Islet of Langerhans (tissue), 1 donor: ENCODE measurements around the gene APCDD1L.

Experiments
- FAIRE-seq: peaks from one replicate; lab custom pipeline; 2011; peaks lifted over from hg19 to GRCh38; lab: Jason Lieb, UNC

Gene APCDD1L

DNA sequence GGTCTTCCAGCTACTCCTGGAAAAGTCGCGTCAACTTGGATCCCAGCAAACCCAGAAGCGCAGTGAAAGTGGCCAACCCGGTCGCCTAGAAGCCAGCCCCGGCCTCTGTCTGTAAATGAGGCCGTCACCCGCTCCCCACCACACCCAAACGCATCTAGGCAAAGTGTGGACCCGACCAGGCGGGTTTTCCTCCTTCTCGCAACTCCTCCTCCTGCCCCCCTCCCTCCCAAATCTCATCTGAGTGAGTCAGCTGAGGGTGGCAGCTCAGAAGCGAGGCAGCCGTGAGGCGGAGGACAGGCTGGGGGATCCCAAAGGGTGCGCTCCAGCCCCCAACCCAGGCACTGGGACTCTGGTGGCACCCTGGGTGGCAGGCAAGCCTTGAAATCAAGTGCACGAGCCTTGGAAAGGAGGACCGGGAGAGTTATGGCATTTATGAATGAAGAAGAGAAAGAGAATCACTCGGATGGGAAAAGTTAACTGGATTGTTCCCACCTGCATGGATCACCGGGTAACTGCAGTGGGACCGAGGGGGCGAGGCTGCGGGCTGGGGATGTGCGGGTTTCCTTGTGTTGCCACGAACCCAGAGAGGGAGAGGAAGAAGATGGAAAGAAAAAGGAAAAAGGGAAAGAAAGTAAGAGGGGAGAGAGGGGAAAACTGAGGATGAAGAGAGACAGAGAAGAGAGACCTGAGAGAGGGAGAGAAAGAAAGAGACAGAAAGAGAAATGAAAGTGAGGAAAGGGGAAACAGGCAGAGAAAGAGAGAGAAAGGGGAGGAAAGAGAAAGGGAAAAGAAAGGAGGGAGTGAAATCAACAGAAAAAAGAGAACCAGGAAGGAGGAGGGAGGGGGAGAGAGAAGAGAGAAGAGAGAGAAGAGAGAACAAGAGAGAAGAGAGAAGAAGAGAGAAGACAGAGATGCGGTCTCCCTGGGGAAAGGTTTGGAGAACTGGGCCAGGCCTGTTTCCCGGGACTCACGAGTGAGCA lies at the start of gene APCDD1L:
TSS of gene APCDD1L (minus strand) at position 167 of the 980 bp plus-strand sequence. CDS start 692 bp downstream, outside the sequence.
- no peak for FAIRE-seq

DNA sequence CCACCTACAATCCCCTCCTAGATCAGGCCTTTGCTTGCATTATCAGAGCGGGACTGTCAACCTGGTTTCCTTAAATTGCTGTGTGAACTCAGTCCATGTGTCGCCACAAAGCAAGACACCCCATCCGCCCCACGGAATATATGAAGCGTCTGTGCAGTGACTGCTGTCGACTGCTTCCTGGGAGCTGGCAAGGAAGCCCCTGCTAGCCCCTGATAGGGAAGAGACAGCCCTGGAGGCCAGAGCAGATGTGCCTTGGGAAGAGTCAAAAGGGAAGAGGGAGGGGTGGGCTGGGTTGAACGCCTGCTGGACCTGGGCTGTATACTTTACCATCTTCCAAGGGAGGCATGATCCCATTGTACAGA lies 44.1 kb upstream of the APCDD1L start:
- no peak for FAIRE-seq

DNA sequence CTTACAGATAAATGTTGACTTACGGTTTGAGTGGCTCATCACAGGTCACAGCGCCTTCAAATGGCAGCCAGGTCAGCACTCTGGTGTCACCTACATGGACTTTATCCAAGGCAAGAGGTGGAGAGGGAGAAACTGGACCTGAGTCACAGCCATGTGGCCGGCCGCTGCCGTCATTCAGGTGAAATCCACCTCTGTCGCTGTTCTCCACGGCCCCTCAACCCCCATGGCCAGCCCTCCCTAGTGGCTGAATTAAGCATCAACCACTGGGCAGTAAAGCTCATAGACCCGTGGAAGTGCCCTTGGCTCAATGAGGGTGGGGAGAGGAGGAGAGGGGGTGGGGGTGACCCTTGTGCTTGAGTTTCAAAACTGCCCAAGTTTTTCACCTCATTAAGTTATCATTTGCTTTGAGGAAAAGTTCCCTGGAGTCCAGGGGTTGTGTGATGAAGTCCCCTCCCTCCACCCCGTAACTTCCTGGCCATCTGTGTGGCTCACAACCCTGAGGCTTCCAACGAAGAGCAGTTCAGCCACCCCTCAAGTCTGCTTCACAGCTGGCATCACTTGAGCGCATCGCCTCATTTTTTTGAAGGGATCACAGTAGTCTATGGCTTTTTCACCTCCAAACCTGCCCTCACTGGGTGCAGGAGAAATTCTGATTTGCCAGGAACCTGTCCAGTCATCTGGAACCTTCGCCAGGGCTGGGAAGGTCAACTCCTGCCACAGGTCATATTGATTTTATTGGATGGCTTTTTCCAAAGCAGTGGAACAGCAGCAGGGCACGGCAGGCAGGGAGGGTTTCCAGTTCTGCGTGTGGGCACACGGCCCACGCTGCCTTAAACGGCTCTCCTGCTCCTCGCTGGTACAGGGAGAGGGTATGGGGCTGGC lies 43.5 kb upstream of the APCDD1L start:
- FAIRE-seq = peak; percentile 85

DNA sequence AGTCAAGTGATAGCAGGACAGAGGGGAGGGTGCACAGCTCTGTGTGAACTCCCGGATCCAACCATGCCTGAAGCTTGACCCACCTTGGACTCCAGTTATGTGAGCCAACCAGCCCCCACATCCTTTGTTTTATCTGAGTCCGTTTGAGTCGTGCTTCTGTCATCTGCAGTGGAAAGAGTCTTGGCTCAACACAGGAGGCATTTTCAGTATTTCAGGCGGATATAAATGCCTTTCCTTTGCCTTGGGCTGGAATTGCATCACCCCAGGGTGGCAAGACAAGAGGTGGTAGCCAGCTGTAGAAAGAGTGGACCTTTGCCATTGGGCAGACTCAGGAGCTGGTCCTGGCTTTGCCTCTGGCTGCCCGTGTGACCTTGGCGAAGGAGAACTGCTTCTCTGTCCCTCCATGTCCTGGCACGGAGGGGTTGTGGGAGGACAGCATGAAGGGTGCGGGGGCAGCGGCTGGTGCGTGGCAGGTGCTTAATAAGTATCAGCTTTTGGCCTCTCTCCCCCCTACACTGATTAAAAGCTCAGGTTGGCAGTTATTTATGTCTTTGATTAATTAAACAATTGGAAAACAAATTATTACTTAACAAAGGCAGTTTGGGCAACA lies 42.6 kb upstream of the APCDD1L start:
- no peak for FAIRE-seq

DNA sequence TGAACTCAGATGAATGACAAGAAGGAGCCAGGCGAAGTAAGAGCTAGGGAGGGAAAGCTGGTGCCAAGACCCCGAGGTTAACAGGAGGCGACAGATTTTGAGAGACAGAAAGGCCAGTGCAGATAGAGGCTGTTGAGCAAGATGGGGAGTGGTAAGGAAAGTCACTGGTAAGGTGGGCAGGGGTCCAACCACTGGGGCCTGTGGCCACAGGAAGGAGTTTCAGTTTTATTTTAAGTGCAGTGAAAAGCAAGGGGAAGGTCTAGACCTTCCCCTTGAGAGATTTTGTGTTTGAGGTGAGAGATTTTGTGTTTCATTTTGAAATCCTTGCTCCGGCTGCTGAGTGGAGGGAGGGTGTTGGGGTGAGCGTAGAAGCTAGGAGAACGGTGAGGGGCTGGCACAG lies 41.8 kb upstream of the APCDD1L start:
- FAIRE-seq = no peak

DNA sequence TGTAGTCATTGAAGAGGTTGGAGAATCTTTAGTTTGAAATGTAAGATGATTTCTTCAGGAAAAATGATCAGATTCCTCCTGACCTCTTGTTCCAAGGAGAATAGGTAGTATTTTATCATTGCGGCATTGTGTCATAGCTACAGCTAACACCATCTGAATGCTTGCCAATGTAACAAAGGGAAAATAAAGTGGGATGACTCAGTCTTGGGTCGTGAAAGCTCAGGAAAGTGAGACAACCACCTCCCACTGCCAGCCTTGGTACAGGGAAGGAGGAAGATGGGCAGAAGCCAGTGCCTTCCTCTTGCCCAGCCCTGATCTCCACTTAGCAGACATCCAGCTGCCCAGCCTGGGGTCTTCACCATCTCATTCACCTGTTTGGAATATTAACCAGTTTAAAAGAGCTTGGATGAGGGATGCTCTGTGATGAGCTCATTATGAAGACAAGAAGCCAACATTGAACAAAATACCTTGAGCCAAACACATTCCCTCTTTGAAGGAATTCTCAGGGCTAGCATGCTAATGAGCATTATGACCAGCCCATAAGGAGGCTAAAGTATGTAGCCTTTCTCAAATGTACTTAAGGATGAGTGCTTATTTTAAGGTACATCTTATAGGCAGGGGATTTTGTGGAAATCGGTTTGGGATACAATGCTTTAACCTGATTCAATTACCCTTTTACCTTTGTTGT lies 40.0 kb upstream of the APCDD1L start:
- no peak for FAIRE-seq

DNA sequence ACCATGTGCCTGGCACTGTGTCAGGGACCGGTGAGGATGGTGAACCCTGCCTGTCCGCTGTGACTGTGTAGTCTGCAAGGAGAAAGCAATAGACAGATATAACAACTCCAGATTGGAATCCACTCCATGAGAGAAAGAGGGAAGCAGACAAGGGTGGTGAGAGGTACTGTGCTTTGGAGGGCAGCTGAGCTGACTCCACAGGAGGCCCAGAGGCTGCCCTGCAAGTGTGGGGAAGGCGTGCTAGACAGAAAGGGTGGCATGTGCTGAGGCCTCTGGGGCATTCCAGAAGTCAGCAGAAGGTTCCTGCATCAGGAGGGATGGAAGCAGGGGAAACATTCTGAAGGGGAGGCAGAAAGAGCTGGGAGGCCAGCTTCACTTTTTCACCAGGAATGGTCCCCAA lies 39.3 kb upstream of the APCDD1L start:
- FAIRE-seq = no peak

DNA sequence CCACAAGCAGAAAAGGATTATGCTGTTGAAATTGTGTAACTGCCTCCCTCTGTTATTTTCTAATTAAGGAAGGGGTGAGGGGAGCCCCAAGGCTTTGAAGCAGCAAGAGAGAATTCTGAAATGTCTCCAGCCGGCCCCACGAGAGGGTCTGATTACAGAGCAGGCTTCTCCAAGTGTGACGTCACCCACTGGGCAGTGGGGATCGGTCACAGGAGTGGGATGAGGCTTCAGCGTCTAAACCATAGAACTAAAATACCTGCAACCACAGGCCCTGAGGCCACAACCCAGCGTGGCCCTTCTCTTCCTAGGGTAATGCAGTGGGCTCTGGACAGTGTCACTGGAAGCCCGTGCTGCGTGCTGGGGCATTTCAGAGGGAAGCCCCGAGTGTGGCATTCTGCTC lies 38.6 kb upstream of the APCDD1L start:
- no peak for FAIRE-seq

DNA sequence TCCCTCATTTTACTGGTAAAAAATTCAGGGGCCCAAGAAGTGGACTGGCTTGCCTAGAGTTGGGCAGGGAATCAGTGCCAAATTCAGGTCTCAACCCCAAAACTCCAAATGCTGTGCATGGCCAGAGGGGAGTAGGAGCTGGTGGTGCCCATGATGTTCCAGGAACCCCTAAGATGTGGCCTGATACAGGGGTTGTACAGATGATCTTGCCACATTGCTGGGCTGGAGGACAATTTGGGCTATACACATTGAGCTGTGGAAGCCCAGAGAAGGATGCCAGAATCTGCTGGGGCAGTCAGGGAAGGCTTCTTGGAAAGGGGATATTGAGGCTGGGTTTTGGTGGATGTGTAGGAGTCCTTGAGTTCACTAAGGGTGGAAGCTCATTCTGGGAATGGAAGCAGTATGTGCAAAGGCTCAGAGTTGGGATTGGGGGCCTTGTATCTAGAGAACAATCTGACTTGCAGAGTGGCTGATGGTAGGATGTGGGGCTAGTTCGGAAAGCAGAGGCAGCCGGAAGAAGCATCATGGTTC lies 38.0 kb upstream of the APCDD1L start:
- no peak for FAIRE-seq

DNA sequence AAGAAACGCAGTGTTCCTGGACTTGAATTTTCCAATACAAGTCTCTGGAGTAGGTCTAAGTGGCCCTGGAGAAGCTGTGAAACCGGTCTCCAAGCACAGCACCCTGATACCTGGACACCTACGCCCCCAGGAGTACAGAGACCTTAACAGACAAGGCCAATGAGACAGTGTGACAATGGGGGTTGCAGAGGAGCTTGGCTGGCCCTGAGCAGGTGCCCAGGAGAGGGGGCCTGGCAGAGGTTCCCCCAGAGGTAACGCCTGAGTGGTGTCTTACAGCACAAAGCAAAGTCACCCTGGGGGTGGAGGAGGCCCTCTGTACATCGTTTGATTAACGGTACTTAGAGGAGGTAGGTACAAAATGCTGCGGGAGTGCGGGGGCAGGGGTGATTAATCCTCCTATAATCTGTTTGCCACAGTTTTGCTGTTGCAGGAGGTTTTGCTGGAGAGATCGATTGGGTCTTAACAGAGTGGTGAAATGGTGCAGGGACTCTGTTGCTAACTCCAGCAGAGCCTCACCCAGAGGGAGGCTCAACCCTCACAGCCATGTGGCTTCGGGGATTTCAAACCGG lies 37.3 kb upstream of the APCDD1L start:
- FAIRE-seq = no peak

DNA sequence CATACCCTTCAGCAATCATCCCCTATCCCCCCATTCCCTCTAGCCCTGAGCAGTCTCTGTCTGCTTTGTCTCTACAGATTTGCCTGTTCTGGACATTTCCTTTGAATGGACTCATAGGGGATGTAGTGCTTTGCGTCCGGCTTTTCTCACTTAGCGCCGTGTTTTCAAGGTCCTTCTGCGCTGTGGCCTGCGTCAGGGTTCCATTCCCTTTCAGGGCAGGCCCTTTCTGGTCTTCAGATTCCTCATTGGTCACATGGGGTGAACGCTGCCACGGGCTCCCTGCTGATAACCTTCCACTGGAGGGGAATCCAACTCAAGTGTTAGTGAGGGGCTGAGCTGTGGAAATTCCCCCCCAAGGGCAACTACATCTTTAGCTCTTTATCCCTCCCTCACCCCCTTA lies 36.4 kb upstream of the APCDD1L start:
- no peak for FAIRE-seq

DNA sequence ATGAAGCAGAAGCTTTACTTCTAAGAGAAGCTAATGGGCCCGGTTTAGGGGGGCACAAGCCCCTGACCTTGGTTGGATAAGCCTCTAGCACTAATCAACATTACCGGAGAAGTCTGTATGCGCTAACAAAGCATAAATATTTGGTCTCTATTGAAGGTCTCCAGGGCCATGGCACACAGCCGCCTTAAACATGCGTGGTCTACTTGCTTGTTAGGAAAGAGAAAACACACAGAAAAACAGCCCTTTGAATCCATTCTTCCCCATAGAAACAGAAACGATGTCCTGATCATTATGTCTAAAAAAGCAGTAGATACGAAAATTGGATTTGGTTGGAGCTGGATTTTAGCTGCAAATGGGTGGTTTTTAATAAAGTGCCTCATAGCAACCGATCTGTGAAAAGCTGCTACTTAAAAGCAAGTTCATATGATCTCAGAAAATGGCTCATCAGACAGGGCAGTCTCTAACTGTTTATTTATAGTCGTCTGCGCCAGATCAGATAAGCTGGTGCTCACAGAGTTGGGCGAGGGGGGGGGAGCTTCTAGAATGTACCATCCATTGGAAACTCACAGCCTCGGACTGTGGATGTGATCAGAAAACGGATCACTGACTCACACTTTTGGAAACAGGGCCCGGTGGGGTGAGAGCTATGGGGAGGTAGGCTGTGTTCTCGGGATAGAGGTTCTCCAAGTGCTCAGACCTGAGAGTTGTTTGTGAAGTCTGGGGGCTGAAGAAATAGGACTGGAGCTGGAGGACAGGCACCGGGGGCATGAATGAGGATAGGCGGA lies 35.3 kb upstream of the APCDD1L start:
- FAIRE-seq = peak; percentile 98

DNA sequence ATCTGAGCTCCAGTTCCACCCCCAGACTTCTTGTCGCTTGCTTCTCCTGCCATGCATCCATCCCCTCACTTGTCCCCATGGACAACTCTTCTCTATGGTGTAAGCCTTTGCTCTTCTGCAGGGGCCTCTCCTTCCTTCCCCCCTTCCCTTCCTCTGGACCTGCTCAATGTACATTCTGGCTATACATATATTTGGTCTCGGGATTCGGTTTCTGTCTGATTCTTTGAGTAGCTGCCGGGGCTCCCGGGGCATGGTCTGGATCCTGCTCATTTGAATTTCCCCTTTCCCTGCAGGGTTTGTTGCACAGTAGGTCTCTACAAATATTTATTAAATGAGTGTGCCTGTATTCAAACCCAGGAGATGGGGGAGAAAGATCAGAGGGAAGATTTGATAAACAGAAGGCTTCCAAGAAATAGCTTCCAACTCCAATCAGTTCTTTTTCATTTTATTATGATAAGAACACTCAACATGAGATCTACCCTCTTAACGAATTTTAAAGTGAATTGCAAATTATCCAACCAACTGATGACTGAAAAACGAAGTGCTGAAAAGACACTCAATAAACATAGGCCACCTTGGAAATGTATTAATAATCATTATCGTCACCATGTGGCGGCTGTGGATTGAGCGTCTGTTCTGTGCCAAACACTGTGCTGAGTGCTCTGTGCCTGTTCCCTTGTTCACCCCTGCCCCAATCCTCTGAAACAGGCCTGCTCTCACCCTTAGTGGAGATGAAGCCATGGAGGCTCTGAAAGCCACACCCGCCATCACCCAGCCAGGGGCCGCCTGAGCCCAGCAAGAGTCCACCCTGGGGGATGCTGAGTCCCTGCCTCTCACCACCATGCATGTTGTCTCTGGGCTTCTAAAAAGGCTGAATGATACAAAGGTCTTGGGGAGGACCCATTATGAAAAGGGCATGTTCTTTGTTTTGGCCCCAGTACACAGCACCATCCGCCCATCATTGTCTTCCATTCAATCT lies 34.3 kb upstream of the APCDD1L start:
- FAIRE-seq = no peak

DNA sequence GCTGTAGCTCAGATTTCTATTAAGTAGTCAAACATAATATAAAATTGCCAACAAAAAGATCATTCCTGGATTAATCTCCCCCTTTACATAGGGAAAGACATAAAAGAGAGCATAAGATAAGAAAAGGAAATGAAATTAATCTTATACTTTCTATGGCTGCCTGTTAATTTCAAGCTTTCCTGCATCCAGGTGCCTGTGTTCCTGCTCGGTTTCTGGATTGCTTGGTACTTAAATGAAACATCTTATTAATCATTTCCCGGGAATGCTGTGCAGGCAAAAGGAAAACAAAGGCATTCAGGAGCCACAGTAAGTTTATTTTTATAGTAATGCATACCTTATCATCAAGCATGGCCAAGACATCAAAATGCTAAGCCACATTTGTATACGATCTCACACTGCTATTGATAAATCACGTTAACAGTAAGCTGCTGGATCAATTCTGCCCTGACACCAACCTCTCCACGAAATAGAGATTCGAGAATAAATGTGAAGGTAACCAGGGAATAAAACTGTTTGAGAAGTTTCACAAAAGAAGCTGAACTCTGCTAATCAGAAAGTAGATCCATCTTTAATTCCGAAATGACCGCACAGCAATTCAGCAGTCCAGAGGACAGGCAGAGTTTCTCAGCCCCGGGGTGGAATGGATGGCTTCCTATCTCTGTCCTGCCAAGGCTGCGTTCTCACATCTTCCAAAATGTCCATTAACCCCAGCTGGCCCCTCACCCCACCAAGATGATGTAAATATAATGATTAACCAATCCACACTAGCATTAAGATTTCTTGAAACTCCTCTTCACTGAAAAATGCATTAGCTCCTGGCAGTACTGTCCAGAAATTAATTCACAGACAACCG lies 32.6 kb upstream of the APCDD1L start:
- FAIRE-seq = no peak

DNA sequence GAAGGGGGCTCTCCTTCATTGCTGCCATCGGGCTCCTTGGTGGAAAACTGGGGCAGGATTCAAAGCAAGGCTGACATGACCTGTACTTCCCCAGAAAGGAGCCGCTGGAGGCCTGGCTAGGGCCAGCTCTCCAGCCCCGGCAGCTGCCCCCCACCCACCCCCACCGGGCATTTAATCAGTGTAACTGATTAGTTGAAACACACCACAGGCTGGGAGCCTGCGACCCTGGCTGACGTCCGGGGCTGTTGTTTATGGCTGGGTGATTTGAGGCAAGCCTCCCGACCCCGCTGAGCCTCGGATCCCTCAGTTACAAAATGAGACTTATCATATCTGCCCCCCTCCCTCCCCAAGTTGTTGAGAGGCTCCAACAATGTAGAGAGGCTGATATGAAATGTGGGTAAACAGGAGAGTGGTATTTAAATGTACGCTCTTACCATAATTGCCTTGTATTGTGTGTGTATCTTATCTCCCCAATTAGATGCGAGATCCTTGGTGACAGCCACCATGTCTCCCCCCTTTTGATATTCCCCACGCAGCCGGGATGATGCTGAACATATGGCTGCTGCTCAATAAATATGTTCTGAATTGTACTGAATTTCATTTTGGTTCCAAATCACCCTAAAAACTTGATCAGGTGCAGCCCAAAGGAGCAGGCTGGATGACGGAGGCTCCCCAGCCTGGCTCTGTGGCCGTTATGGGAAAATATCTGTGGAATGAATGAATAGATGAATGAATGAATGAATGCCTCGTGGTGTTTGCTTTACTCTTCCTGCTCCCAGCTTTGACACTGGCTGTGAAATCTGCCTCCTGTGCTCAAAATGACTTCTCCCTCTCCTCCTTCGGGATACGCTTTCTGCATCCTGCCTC lies 31.8 kb upstream of the APCDD1L start:
- no peak for FAIRE-seq

DNA sequence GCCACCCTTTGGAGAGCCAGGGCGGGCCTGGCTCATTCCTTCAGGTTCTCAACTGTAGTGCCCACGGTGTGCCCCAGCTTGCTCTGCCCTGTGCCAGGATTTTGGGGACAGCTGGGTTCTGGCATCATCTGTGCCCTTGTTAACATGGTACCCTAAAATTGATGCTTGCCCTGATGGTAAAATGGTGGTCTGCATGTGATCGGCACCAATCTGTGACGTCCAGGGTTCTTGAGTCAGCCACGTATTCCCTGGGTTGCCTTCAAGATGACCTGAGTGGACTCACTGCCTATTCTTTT lies 31.2 kb upstream of the APCDD1L start:
- FAIRE-seq = no peak

DNA sequence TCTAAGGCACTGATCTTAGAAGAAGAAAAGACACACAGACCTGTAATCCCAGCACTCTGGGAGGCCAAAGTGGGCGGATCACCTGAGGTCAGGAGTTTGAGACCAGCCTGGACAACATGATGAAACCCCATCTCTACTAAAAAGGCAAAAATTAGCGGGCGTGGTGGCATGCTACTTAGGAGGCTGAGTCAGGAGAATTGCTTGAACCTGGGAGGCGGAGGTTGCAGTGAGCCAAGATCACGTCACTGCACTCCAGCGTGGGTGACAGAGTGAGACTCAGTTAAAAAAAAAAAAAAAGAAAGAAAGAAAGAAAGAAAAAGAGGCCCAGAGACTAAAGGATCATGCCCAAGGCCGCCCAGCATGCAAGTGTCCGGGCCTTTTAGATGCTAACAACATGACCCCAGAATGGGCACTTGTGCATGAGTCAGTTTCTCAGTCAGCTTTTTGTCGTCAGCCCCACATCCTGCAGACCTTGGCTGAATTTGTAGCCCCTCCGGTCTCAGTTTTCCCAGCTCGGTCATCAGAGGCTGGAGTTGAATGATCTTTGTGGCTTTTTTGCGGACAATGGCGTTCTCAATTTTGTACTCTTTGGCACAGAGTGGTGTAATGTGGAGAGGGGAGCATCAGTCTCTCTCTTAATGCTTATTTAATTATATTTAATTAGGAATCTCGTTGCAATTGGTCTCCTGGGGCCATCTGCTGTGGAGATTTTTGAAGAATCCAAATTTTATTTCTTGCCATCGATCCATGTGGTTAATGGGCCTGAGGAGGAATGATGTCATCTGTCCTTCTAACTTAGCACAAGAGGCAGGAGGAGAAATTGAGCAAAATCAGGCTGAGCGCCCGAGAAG lies 30.6 kb upstream of the APCDD1L start:
- FAIRE-seq = no peak
